NB4 (cell line): ENCODE measurements around the gene TSPAN6.
A peak's percentile ranks its signal among the peaks of the same experiment; 100 is the strongest.

Experiments used
- DNase-seq: peaks from one replicate; pipeline ENCODE4 v3.0.0; 2010; ENCODE audit warnings: low read depth
- H3K4me3 ChIP-seq: one replicate; pipeline ENCODE4 v1.5.1; 2011; ENCODE audit warnings: mild to moderate bottlenecking, low read depth, low read length, moderate library complexity
- CTCF ChIP-seq: IDR thresholded peaks from one replicate; pipeline ENCODE4 v1.5.1; 2012; ENCODE audit warnings: low read depth, low read length
- MAX ChIP-seq: IDR thresholded peaks from 2 replicates; pipeline ENCODE4 v1.6.1; 2011; ENCODE audit warnings: low read depth, low read length
- MYC ChIP-seq: IDR thresholded peaks from 2 replicates; pipeline ENCODE4 v1.6.1; 2011; ENCODE audit warnings: low read depth, low read length
- POLR2A ChIP-seq: IDR thresholded peaks from 2 replicates; pipeline ENCODE4 v1.6.1; 2011; ENCODE audit warnings: mild to moderate bottlenecking; ENCODE audit not compliant: insufficient read length; ENCODE audit errors: extremely low read depth

The TSPAN6 gene

GRCh38 chrX:100636321-100636991 is at the start of gene TSPAN6:
Gene TSPAN6, minus strand, starts transcription at chrX:100636806. Its CDS starts 112 bp downstream, at chrX:100636694.
- H3K4me3 ChIP-seq: no peak within 1 kb of the TSS
- peak; percentile 1 for DNase-seq
- no peak for TF ChIP-seq POLR2A
- TF ChIP-seq CTCF: peak; percentile 22

GRCh38 chrX:100685997-100686305 is 49.3 kb upstream of the TSPAN6 start:
- no peak for DNase-seq
- TF ChIP-seq CTCF (no peak), POLR2A (no peak), MAX (no peak), MYC (no peak)
- H3K4me3 ChIP-seq: no peak overlapping the region

- DNase-seq: peak; percentile 73
- TF ChIP-seq MAX: no peak
- peak; percentile 71 for TF ChIP-seq CTCF
- H3K4me3 ChIP-seq: no peak overlapping the region
These were observed 48.8 kb upstream of the TSPAN6 start for GRCh38 chrX:100685284-100685996.

GRCh38 chrX:100682939-100683338 is 46.3 kb upstream of the TSPAN6 start:
- no peak overlapping the region for H3K4me3 ChIP-seq
- TF ChIP-seq POLR2A: no peak
- no peak for TF ChIP-seq CTCF
- TF ChIP-seq MAX: no peak
- no peak for TF ChIP-seq MYC
- no peak for DNase-seq

- no peak for TF ChIP-seq POLR2A
- TF ChIP-seq MAX: no peak
- TF ChIP-seq CTCF: no peak
- no peak for TF ChIP-seq MYC
- H3K4me3 ChIP-seq: no peak overlapping the region
- DNase-seq: no peak
These were observed 45.0 kb upstream of the TSPAN6 start for GRCh38 chrX:100681599-100681998.
